GM12873 (cell line): ENCODE results near the gene SCIMP.

Experiments
- CTCF ChIP-seq: IDR thresholded peaks from 2 replicates; pipeline ENCODE4 v1.5.1; 2012; ENCODE audit warnings: low read depth, mild to moderate bottlenecking, moderate library complexity, low read length, control low read depth; ENCODE audit not compliant: insufficient read depth; ENCODE audit errors: missing control alignments

SCIMP gene

GRCh38 chr17:5226940-5227878, 7.5 kb downstream of the SCIMP start:
- no peak for TF ChIP-seq CTCF

GRCh38 chr17:5225668-5226457, 8.8 kb downstream of the SCIMP start:
- no peak for TF ChIP-seq CTCF

- TF ChIP-seq CTCF, result no peak
Measured at GRCh38 chr17:5220074-5220473, 14.6 kb downstream of the SCIMP start.

- TF ChIP-seq CTCF, result no peak
Measured at GRCh38 chr17:5219536-5219935, 15.1 kb downstream of the SCIMP start.

- TF ChIP-seq CTCF, result no peak
Measured at GRCh38 chr17:5211458-5211857, 23.2 kb downstream of the SCIMP start.

GRCh38 chr17:5210614-5211252, 23.9 kb downstream of the SCIMP start:
- TF ChIP-seq CTCF, result no peak

GRCh38 chr17:5210091-5210490, 24.6 kb downstream of the SCIMP start:
- TF ChIP-seq CTCF, result no peak
